Colonic mucosa (tissue), 4 donors: Measurements from ENCODE around the gene SERBP1. TPM values are rescaled to one million over a fixed set of nuclear protein-coding genes. Genes with fewer than 3 reads are reported as not detected.

Experiments used
- DNase-seq: peaks from one replicate; pipeline ENCODE4 v3.0.0-alpha.2; 2020
- H3K27ac ChIP-seq: fragments of 200-600 bp; one replicate; pipeline ENCODE4 v1.8.0; 2021
- H3K27me3 ChIP-seq: fragments of 200-600 bp; one replicate; pipeline ENCODE4 v1.8.0; 2021
- H3K36me3 ChIP-seq: fragments of 200-600 bp; one replicate; pipeline ENCODE4 v1.8.0; 2021
- H3K4me1 ChIP-seq: fragments of 200-600 bp; one replicate; pipeline ENCODE4 v1.8.0; 2021; ENCODE audit warnings: mild to moderate bottlenecking
- H3K4me3 ChIP-seq: fragments of 200-600 bp; one replicate; pipeline ENCODE4 v1.8.0; 2021
- H3K9ac ChIP-seq, 2 donors: one replicate each; pipeline ENCODE4 v1.7.0; 2013; ENCODE audit warnings: control low read depth in 2 of 2, low read depth in 2 of 2, low read length in 2 of 2
- H3K9me3 ChIP-seq: fragments of 200-600 bp; one replicate; pipeline ENCODE4 v1.8.0; 2021
- CTCF ChIP-seq: fragments of 200-600 bp; IDR thresholded peaks from one replicate; pipeline ENCODE4 v1.8.0; 2022; ENCODE audit warnings: antibody characterized with exemption, mild to moderate bottlenecking
- intact Hi-C: fragments of 100-400 bp; cut with DNase I; formaldehyde crosslinking; loops from one replicate; pipeline ENCODE4 v1.14.1; 2022
- total RNA-seq, 2 donors: library from RNA; stranded (reverse); fragmentation: NEBNext Ultra II Directional in 1 of 2; extraction: Animal tissue kit (Norgen Biotek cat#: 25700) in 1 of 2; gene quantifications; one replicate each; pipeline ENCODE4 v1.2.1, GENCODE V29; 2021
- donor health status: healthy.
- donor health status: DM: no; HTN: no; CAD: no.
- donor health status: DM: no; HTN: no; CAD: no.

The SERBP1 gene
- total RNA-seq, 2 donors from 2014 or later = 152 to 260 TPM

DNA sequence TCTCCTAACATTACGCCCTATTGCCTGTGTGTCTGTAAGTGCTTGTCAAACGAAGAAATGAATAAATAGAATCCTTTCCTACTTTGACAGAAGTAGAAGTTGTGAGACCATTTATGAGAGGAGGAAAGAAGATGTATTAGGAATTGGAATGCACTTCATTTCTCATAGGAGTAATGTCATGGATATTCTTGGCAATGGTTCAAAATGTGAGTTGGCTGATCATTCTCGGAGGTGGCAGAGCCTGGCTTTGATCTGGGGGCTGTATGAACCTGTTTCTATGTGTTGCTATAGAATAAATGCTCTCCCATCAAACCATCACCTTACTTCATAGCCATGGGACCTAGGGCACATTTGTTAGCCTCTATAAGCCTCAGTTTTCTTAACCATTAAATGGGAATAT lies 10.1 kb upstream of the SERBP1 start:
- TF ChIP-seq CTCF = no peak
- H3K4me1 ChIP-seq = no peaks in the 10 kb centered on the region
- no peak for DNase-seq

GRCh38 chr1:67439277-67440029 lies 9.3 kb upstream of the SERBP1 start:
- DNase-seq = no peak
- no peak overlapping the region for H3K27ac ChIP-seq
- intact Hi-C loops = no loop called here
- no peak for TF ChIP-seq CTCF
- H3K4me3 ChIP-seq = no peak overlapping the region
- no peaks in the 10 kb centered on the region for H3K27me3 ChIP-seq
- H3K9ac ChIP-seq = no peak overlapping the region
- H3K36me3 ChIP-seq = no peaks in the 10 kb centered on the region
- H3K4me1 ChIP-seq = no peaks in the 10 kb centered on the region
- H3K9me3 ChIP-seq = no peaks in the 10 kb centered on the region

More for the DNA sequence above, 10.1 kb upstream of the SERBP1 start:
- Histone ChIP-seq H3K27me3 (no peaks in the 10 kb centered on the region), H3K27ac (no peak overlapping the region), H3K4me3 (no peak overlapping the region), H3K9ac (no peak overlapping the region), H3K9me3 (no peaks in the 10 kb centered on the region), H3K36me3 (no peaks in the 10 kb centered on the region)
- intact Hi-C loops = no loop called here

DNA sequence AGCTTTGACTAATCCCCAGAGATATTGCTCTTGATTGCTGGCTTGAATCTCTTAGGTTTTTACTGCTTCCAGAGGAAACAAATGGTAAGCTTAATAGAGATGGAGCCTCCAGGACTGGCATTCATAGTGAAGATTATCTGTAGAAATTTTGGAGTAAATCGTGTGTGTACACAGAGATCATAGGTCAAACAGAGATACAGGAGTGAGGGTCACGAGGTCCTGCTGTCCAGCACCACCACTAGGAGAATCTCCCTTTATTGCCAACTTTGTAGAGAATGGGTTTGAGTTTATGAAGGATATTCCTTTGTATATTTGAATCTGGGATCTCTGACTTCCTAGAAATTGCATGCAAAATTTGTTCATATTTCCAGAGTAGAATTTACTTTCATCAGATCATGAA lies 7.8 kb upstream of the SERBP1 start:
- Histone ChIP-seq H3K36me3 (no peaks in the 10 kb centered on the region), H3K27ac (no peak overlapping the region), H3K9me3 (no peaks in the 10 kb centered on the region), H3K4me3 (no peak overlapping the region), H3K4me1 (no peaks in the 10 kb centered on the region), H3K9ac (no peak overlapping the region), H3K27me3 (no peaks in the 10 kb centered on the region)
- intact Hi-C loops = no loop called here
- DNase-seq = no peak
- TF ChIP-seq CTCF = no peak

DNA sequence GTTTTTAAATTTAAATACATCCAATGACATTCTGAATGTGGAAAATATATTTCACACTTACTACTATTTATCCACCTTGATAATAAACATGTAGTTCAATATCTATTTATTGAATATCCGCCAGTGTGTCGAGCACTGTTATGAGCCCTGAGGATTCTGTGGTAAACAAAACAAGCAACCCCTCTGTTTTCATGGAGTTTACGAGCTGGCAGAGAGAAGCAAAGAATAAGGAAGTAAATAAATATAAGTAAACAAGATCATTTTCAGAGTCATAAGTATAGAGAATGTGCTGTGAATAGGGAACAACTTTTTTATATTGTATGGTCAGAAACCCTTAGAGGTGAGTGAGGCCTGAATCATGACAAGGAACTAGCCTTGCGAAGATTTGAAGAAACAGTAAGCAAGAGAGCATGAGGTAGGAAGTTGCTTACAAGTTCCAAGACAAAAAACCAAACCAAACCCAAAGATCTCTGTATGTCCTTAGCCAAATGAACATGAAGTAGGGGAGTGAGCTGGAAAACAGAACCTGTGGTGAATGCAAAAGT lies 6.4 kb upstream of the SERBP1 start:
- no peak for DNase-seq
- Histone ChIP-seq H3K9me3 (no peaks in the 10 kb centered on the region), H3K27me3 (no peaks in the 10 kb centered on the region), H3K27ac (no peak overlapping the region), H3K4me3 (no peak overlapping the region), H3K9ac (no peak overlapping the region), H3K36me3 (no peaks in the 10 kb centered on the region), H3K4me1 (no peaks in the 10 kb centered on the region)
- intact Hi-C loops = no loop called here
- TF ChIP-seq CTCF = no peak

GRCh38 chr1:67434491-67434890 lies 4.3 kb upstream of the SERBP1 start:
- no peak for TF ChIP-seq CTCF
- H3K9me3 ChIP-seq = no peaks in the 10 kb centered on the region
- intact Hi-C loops = no loop called here
- H3K9ac ChIP-seq = no peak overlapping the region
- H3K27me3 ChIP-seq = no peaks in the 10 kb centered on the region
- H3K4me1 ChIP-seq = no peaks in the 10 kb centered on the region
- no peak overlapping the region for H3K4me3 ChIP-seq
- no peaks in the 10 kb centered on the region for H3K36me3 ChIP-seq
- no peak for DNase-seq
- H3K27ac ChIP-seq = no peak overlapping the region
